GM19043 (cell line): ENCODE measurements around the gene RMI2.
"Not testable (repeated sequence)": the region's sequence is repeated elsewhere in the genome, so short reads cannot be mapped to it uniquely, and the experiment has no call there.

Experiments
- ATAC-seq: cut with Tn5 transposase; IDR thresholded peaks from one replicate; pipeline ENCODE4 v1.9.1; 2021; ENCODE audit warnings: low read depth; ENCODE audit not compliant: unreplicated experiment

The RMI2 gene

DNA sequence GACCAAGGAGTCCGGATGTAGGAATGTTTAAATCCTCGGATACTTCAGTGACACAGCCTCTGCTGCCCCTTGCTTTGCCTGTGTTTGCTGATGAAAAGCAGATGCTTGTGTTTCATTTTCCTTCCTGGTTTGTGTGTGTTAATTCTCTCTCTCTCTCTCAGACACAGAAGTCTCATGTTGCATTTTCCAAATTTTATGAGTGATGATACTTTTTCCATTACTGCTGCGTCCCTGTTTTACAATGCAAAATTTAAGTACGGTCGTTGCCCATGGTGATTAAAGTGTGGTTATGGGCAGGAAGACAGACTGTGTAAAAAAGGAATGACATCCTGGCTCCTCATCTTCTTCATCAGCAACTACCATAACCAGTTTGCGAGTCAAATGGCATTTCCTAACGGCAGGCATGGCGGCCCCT lies 5.7 kb downstream of the RMI2 start:
- no peak for ATAC-seq

DNA sequence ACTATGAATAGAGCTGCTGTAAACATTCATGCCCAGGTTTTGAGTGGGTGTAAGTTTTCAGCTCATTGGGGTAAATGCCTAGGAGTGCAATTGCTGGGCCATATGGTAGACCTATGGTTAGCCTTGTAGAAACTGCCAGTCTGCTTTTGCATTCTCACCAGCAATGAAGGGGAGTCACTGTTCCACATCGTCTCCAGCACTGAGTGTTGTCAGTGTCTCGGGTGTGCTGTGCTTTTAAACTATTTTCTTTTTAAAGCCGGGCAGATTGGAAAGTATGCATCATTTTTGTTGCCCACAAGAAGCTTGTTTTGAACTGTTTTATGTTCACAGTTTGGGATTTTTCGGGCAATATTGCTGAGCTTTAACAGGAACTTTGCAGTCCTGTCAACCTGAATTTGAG lies 7.9 kb downstream of the RMI2 start:
- no peak for ATAC-seq

DNA sequence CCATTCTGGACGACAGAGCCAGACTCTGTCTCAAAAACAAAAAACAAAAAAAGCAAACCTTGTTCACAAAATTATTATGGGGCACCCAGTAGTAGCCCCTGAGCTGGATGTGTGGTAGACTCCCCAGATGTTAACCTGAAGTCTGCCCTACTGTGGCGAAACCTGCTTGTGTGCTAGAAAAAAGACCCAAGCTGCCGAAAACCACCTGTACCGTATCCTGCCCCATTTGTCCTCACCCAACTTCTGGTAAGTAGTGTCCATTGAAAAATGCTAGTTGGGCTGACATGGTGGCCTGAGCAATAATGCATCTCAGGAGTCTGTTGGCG lies 9.1 kb downstream of the RMI2 start:
- ATAC-seq: peak; percentile 34

DNA sequence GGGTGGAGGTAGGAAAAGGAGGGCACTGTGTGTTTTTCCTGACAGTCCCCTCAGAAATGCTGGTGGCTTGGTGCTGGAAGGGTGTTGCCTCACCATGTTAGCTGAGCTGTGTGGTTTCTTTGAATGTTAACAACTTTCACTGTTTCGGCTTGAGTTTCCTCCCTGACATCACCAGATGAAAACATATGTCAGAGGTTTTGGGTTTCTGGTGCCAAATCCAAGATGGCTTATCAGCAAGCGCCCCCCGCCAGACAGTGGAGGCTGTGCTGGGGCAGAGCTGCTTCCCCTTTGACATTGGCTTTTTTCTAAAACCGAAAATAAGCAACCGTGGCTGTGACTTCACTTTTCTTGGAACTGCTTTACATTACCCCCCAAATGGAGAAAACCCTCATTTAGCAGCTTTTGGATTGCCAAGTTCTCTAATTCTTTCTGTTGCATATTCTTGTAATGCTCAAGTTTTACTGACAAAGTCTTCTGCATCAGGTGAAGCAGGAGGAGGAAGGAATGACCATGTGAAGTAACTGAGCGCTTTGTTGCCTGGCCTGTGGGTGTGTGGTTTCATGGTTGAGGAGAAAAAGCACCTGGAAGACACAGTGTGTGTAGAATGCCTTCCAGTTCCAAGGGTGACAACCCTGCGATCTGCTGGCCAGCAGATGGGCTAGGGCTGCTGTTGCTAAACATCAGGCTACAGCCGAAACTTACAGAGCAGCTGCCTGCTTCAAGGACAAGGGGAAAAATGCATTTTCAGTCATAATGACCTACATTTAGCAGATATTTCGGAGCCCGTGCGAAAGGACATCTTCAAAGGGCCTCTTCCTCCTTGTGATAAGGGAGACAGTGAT lies 9.7 kb downstream of the RMI2 start:
- ATAC-seq: peak; percentile 61

DNA sequence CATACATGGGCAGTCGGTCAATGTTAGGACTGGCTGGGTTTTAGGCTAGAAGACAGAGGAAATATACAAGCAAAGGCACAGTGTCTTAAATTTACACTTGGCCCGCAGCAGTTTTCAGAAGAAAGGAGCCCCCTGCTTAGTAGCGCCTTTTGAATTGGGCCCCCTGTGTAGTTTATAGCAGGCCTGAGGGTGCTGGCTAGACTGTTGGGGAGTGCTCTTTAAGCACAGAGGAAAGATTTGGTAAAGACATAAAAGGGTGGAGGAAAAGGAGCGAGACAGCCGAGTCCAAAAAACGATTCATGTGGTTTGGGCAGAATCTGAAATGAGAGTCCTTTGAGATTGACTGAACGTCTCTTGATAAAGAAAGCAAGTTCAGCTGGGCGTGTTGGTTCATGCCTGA lies 10.6 kb downstream of the RMI2 start:
- no peak for ATAC-seq

DNA sequence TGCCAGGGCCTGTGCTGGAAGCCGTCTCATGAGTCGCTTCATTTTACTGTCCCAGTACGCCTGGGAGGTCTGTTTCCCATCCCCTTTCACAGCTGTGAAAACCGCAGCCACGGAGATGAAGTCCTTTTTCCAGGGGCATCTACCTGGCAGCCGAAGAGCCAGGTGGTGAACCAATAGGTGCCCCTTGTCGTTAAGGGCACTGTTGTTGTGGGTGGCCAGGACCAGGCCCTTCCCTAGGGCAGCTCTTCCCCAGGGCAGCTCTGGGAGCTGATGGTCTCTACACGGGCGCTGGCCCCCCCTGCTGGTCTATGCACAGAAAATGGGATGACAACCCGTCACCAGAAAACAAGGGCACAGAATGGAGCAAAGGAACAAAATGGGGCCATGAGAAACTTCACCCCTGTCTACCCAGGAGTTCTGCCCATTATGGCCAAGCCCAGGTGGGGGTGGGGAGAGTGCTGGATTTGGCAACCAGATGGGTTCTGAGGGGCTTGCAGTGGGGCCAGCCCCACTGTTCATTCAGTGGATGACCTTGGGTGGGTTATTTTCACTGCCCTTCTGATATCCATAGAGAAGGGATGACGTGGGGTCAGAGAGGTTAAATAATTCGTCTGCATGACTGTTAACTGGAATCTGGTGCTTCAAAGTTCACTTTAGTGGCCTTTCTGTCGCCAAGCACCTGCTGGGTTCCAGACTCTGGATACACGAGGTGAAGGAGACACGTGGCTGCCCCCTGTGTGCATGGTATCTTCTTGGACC lies 11.5 kb downstream of the RMI2 start:
- ATAC-seq: no peak

DNA sequence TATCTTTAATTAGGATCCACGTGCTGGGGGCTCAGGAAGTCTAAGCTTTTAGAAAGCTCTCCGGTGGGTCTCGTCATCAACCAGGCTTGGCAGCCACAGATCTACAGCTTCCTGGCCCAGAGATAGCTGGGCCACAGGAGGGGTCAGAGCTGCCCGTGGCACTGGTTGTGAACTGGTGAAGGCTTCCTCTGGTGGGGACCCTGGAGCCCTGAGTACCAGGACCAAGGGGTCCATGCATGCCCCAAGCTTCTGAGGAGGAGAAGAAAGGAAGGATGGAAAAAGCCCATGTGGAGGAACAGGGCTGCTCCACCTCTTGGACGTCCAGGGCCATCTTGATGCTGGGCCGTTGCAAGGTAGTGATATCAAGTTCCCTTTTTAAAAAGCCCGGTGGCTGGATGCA lies 13.3 kb downstream of the RMI2 start:
- ATAC-seq: no peak

DNA sequence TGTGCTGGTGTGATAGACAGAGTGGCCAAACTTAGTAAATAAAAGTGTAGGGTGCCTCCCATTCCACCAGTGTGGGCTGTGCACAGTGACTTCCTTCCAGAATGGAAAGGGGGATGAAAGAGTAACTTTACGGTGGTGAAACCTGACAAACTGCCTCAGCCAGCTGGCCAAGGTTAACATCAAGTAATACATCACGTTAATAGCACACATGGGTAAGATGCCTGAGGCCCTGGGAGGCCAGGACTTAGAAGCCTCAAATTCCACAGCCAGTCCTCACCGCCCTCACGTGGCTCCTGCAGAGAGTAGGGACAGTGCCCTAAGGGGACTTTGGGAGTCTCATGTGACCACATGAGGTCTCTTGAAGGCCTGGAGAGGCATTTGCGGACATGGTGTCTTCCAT lies 14.1 kb downstream of the RMI2 start:
- ATAC-seq: no peak

DNA sequence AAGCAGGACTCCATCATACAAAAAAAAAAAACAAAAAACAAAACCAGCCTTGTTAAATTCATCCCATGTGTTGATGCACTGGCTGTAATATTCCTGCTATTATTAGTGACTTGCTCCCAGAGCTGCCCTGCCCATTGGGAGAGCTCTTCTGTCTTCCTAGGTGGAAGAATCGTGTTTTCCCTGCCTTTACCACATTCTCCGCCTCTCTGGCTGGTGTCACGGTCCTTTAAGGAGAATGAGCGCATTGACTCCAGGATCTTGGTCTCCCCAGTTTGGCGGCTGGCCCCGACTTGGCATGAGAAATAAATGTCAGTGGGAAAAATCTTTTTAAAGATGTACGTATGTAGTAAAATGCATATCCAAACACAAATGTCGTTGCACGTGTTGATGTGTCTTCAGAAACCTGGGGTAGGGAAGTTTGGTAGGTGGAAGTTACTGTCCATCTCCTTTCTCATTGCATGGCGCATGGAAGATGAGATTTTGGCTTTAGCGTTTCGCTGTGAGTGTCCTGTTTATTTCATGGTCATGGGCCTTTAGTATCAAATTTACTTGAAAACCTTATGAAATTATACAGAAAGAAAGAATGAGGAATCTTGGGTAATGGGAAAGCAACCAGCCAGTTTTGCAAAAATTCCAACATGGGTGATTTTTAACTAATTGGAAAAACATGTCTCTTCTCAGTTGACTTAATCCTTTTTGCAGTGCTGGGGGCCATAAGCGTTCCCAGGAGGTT lies 15.5 kb downstream of the RMI2 start:
- ATAC-seq: no peak

DNA sequence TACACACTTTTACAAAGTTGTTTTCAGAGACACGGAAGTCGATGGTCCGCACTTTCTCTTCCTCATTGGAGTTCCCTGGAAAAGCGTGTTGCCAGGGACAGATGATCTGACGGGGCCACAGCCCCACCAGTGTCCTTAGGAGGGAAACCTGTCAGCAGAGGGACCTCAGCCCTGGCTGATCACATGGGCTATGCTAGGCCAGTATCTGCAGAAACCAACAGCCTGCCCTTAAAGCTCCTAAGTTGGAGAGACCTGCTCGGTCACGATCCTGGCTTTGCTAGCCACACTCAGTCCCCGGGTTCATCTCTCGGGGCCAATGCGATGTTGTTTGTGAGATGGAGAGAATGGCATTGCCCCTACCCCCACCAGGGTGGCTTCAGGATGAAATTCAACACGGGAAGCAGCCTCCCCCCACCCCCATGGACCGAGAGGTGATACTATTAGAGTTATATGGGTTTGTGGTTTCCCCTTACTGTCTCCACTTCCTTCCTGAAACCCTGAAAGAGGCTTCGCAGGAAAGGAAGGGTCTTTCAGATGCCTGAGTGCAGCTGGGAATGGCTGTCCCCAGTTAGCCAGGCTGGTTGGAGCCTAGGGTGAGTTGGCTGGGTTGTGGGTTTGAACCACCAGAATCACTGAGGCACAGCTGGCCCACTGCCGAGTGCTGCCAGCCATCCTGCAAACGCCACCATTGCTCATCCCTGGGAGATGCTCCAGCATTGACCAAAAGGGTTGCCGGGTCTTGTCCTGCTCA lies 16.6 kb downstream of the RMI2 start:
- peak; percentile 47 for ATAC-seq

DNA sequence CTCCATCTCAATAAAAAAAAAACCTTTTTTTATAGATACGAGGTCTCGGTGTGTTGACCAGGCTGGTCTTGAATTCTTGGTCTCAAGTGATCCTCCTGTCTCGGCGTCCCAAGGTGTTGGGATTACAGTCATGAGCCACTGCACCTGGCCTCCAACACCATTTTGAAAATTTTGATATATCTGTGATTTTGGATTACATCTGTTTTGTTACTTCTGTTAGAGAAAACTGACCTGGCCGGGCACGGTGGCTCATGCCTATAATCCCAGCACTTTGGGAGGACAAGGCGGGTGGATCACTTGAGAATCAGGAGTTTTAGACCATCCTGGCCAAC lies 18.6 kb downstream of the RMI2 start:
- ATAC-seq: no peak

DNA sequence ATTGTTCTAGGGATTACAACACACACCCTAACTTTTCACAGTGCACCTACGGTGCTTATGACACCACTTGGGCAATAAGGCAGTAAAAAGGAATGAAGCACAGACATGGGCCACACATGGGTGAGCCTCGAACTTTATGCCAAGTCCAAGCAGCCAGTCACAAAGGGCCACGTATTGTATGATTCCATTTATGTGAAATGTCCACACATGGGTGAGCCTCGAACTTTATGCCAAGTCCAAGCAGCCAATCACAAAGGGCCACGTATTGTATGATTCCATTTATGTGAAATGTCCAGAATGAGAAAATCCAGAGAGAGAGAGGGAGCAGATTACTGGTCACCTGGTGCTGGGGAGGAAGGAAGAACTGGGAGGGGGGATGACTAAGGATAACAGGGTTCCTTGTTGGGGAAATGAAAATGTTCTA lies 22.2 kb downstream of the RMI2 start:
- ATAC-seq: no peak

DNA sequence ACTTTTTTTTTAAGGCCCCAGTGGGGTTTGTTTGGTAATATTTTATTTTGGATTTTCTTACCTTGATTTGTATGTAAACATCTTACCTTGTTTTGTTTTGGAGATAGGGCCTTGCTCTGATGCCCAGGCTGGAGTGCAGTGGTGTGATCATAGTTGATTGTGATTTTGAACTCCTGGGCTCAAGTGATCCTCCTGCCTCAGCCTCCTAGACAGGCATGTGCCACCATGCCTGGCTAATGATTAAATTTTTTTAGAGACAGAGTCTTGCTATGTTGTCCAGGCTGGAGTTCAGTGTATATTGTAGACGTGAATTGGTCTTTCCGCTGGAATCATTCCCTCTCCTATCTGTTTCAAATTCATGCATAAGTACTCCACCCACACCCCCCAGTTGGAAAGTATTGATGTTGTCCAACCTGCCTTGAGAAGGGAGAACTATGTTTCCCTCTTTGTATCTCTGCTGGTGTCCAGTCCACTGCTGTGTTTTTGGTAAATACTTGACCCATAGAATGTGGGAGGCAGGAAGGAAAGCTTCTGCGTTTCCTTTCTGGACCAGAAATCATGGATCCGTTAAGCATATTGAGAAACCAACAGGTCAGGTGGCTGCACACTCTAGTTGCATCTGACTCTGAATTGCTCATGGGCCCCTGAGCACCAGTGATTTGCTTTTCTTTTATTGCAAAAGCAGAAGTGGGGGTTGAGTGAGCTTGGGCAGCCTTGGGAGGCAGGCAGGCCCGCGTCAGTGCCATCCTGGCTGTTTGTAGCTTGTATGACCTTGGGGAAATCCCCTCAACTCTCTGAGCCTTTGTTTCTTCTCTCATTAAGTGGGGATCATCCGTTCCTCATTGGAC lies 25.0 kb downstream of the RMI2 start:
- no peak for ATAC-seq

DNA sequence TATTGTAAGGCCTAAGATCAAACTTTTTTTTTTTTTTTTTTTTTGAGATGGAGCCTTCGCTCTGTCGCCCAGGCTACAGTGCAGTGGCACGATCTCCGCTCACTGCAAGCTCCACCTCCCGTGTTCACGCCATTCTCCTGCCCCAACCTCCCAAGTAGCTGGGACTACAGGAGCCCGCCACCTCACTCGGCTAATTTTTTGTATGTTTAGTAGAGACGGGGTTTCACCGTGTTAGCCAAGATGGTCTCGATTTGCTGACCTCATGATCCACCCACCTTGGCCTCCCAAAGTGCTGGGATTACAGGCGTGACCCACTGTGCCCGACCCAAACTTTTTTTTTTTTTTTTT lies 25.6 kb downstream of the RMI2 start:
- not testable (repeated sequence) for ATAC-seq

DNA sequence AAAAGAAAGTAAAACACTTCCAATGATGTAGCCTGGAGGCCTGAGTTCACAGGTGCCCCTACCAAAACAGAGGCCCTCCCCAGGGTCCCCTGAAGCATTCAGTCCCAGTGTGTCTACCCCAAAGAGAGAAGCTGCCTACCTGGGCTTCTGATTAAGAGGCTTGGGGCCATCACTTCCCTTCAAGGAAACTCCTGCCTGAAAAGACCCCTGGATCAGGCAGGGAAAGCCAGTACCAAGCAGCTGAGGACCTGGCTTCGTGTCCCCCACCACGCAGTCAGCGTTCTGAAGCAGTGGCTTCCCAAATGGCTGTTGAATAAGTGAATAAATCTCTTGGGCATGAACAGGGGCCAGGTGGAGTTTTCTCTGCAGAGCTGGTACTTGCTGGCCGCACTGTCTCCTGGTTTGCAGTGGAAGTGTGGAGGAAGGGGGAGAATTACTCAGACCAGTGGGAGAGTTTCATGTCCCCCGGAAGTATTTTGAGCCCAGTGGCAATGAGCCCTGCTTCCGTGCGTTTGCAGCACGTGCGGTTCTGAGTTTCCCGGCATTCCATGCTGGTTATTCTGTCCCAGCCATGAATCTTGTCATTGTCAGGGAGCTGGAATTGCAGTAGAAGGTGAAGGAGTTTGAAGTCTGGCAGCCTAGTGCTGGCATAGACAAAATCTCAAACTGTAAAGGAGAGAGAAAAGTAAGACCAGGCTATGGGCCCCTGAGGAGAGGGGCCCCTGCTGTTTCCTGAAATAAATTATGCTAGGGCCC lies 27.0 kb downstream of the RMI2 start:
- no peak for ATAC-seq

DNA sequence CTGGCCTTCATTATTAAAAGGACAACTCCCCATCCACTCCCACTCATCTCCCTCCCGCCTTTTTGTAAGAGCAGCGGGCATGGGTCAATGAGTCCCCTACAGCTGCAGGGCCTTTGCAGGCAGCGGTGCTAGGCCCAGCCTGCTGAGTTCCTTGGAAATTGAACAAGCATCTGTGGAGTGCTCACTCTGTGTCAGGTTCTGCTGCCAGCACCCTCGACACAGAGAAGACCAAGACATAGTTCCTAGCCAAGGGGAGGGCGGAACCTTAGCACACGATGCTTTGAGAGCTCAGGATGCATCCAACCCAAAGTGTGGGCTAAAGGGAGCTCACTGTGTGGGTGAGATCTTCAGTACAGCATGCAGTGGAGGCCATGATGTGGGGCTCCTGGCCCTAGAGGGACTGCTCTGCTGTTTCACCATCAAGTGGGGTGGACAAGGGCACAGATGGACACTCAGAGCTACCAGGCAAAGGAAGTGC lies 27.6 kb downstream of the RMI2 start:
- no peak for ATAC-seq

DNA sequence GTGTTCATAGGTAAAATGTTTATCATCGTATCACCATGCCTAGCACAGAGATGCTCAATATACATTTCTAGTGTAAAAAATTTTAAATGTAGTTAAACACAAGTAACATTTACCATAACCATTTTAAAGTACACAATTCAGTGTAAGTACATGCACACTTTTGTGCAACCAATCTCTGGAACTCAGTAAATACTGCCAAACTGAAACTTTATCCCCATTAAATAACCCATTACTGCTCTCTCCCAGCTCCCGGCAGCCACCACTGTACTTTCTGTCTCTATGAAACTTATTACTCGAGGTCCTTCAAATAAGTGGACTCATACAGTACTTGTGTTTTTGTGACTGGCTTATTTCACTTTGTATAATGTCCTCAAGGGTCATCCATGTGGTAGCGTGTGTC lies 29.0 kb downstream of the RMI2 start:
- no peak for ATAC-seq

DNA sequence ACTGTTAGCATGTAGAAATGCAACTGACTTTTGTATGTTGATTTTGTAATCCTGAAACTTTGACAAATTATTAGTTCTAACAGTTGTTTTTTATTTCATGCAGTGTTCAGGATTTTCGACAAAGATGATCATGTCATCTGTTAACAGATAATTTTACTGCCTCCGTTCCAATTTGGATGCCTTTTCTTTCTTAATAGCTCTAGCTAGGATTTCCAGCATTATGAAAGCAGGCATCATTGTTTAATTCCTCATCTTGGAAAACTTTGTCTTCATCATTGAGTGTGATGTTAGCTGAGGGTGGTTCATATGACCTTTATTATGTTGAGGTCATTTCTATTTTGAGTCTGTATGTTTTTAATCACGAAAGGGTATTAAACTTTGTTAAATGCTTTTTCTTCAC lies 31.9 kb downstream of the RMI2 start:
- ATAC-seq: no peak

DNA sequence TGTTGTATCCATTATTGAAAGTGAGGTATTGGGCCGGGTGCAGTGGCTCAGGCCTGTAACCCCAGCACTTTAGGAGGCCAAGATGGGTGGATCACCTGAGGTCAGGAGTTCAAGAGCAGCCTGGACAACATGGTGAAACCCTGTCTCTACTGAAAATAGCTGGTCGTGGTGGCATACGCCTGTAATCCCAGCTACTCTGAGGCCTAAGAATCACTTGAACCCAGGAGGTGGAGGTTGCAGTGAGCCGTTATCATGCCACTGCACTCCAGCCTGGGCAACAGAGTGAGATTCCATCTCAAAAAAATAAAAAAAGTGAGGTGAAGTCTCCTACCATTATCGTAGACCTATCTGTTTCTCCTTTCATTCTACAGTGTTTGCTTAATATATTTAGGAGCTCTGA lies 33.7 kb downstream of the RMI2 start:
- ATAC-seq: not testable (repeated sequence)
